GM12873 (cell line): ENCODE data around the gene ZNF580.

Experiments used
- TF ChIP-seq, protein P1 (sequence below): IDR thresholded peaks from 2 replicates; pipeline ENCODE4 v1.5.1; 2012; ENCODE audit warnings: low read depth, mild to moderate bottlenecking, moderate library complexity, low read length, control low read depth; ENCODE audit not compliant: insufficient read depth; ENCODE audit errors: missing control alignments

Gene ZNF580

DNA sequence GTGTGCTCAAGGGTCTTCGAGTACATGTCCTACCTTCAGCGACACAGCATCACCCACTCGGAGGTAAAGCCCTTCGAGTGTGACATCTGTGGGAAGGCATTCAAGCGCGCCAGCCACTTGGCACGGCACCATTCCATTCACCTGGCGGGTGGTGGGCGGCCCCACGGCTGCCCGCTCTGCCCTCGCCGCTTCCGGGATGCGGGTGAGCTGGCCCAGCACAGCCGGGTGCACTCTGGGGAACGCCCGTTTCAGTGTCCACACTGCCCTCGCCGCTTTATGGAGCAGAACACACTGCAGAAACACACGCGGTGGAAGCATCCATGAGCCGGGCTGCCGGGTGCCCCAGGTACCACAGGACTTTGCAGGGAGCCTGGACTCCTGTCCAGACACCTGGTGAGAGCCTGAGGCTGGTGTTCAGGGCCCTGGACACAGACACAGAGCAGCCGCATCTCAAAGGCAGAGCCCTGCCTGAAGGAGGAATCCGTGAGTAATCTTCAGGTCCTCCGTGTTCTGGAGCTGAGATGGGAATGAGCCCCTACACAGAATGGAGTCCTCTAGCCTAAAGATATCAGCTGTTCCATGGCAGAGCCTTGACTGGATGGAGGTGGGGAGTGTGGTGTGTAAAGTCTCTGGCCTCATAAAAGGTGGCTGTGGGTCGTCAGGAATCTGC is 4.2 kb downstream of the ZNF580 start:
- TF ChIP-seq, protein P1, sequence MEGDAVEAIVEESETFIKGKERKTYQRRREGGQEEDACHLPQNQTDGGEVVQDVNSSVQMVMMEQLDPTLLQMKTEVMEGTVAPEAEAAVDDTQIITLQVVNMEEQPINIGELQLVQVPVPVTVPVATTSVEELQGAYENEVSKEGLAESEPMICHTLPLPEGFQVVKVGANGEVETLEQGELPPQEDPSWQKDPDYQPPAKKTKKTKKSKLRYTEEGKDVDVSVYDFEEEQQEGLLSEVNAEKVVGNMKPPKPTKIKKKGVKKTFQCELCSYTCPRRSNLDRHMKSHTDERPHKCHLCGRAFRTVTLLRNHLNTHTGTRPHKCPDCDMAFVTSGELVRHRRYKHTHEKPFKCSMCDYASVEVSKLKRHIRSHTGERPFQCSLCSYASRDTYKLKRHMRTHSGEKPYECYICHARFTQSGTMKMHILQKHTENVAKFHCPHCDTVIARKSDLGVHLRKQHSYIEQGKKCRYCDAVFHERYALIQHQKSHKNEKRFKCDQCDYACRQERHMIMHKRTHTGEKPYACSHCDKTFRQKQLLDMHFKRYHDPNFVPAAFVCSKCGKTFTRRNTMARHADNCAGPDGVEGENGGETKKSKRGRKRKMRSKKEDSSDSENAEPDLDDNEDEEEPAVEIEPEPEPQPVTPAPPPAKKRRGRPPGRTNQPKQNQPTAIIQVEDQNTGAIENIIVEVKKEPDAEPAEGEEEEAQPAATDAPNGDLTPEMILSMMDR: no peak

DNA sequence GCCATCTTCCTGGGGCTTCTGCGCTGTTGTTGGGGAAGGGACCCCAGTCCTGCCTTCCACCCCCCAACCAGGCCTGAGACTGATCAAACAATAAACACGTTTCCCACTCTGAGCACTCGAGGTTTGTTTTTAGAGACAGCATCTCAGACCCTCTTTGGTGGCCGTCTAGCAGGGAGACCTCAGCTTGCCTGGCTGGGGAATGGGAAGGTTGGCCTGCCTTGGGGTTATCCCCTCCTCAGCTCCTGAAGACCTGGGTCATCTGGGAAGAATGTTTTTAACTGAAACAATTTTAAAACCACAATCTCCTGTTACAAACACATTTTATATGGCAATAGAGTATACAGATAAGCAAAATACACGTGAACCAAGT is 4.7 kb downstream of the ZNF580 start:
- TF ChIP-seq, protein P1: no peak

DNA sequence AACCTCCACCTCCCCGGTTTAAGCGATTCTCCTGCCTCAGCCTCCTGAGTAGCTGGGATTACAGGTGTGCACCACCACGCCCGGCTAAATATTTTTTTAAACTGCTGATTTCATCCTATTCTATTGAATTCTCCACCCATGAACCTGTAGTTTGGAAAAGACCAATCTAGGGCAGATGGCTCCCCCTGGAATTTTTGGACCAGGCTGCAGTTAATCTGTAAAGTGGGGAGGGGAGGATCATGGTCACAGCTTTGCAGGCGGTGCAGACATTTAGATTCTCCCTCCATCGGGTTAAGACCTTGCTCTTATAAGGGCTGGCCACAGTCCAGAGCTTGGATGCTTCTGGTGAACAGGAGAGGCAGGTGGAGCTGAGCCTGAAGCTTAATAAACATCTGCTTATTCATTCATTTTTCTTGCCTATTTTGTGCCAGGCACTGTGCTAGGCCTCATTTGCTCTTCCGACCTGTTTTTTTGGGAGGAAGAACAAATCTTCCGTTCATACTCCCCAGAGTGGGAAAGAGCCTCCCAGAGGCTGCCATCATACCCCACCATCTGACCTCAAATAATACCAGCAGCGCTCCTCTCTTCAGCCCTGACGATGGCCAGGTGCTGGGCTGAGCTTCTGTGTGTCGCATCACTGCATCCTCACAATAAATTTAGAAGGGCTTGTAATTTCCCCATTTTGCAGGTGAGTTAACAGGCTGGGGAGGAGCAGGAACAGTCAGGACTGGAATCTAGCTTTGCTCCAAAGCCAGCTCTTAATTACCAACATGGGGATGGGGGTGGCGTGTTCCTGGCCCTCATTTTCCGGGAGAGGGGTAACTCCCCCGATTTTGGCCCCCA is 6.3 kb downstream of the ZNF580 start:
- TF ChIP-seq, protein P1: no peak

DNA sequence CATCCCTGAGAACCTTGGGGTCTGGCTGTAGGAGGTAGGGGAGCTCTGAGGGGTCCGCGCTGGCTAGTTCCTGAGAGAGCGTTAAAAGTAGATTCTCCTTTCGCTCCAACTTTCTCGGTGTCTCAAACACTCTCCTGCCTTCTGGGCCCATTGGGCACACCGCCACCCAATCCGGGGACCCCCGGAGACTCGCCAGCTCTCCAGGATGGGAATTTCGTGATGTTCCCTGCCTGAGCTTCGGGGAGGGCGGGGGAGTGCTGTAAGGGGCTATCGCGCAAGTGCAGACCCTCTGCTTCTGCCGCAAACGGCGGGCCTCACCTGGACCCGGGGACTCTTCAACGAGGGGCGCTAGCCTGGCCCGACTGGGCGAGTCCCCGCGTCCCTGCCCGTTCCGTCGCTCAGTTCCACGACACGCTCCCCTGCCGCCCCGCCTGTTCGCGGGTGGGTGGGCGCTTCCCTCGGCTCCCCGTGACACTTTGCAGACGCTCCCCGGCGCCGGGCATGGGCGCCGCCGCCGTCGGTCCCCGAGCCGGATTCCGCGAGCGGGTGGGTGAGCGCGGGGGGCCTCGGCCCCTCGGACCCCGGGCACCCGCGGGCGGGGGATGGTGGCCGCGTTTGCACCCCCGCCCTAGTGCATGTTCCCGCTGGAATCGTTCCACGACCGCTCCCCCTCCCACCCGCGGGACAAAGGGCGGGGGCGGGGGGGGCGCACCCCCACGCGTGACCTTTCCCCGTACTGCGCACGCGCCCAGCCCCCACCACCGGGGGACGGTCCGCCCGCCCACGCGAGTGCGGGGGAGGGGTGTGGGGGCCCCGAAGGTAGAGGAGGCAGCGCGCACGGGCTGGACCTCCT is 7.2 kb downstream of the ZNF580 start, which contains the start of gene CCDC106:
CCDC106 (plus strand) TSS at position 481 of the 853 bp plus-strand sequence. CDS start 835 bp downstream, outside the sequence.
- TF ChIP-seq, protein P1: no peak

DNA sequence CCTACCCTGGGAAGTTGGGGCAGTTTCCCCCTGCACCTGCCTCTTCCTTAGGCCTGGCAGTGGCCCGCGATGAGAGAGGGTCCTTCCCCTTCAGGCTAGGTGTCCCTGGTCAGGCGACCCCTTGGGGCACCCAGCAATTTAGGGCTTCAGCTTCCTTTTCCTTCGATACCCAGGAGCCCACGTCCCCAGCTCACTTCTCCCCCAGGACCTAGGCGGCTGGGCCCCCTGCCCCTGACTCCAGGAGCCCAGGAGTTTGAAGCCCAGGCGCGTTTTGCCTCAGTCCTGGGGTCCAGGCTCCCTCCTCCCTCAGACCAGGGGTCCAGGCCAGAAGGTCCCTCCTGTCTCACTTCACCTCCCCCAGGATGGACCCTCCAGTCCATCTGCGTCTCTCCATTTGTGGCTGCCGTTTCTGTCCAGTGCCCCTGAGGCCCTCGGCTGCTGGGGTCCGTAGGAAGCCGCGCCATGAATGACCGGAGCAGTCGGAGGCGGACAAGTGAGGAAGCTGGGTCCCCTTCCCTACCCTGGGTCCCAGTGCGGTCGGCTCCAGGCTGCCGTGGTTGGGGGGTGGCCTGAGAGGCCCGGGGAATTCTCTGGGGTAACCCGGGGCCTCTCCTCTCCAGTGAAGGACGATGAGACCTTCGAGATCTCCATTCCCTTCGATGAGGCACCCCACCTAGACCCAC is 7.9 kb downstream of the ZNF580 start:
- TF ChIP-seq, protein P1: no peak

- TF ChIP-seq, protein P1: no peak
These were observed 8.7 kb downstream of the ZNF580 start for GRCh38 chr19:55649268-55650125.
